Fibroblast of lung (primary cell): ENCODE results near the gene PPP1R1B.

Source experiments
- CTCF ChIP-seq, 2 donors: IDR thresholded peaks in 1 of 2; conservative IDR thresholded peaks in 1 of 2; 1 replicate in 1 of 2; 2 replicates in 1 of 2; pipeline ENCODE4 v1.5.1; 2011 to 2012; ENCODE audit warnings: low read length in 2 of 2, control low read depth in 1 of 2, inconsistent platforms in 1 of 2, low read depth in 1 of 2, mild to moderate bottlenecking in 1 of 2
- EZH2 ChIP-seq: IDR thresholded peaks from 2 replicates; pipeline ENCODE4 v1.5.1; 2012; ENCODE audit warnings: low read length, control low read depth, mild to moderate bottlenecking; ENCODE audit errors: missing control alignments

GRCh38 chr17:39643271-39643670 lies 16.5 kb downstream of the PPP1R1B start:
- no peak for TF ChIP-seq CTCF (conservative IDR thresholded peaks at IDR 0.05 in 1 of 2, IDR thresholded peaks at IDR 0.05 in 1 of 2; ENCODE audit: low read depth in 1 of 2, low read length in 2 of 2)
- TF ChIP-seq EZH2: no peak
